BE2C (cell line): ENCODE results near the gene SLC22A23.

Source experiments
- DNase-seq: peaks from one replicate; pipeline ENCODE4 v3.0.0-alpha.2; 2020
- H3K27me3 ChIP-seq: fragments of 250-450 bp; sonication (Bioruptor Pico); 2 replicates; pipeline ENCODE4 v1.5.1; 2020; ENCODE audit warnings: mild to moderate bottlenecking
- H3K36me3 ChIP-seq: fragments of 250-450 bp; sonication (Bioruptor Pico); 2 replicates; pipeline ENCODE4 v1.5.1; 2020; ENCODE audit warnings: mild to moderate bottlenecking
- H3K4me1 ChIP-seq: fragments of 250-450 bp; sonication (Bioruptor Pico); 2 replicates; pipeline ENCODE4 v1.5.1; 2020
- H3K4me3 ChIP-seq: 2 replicates; pipeline ENCODE4 v1.5.1; 2011; ENCODE audit warnings: low read depth, low read length
- H3K9me3 ChIP-seq: fragments of 250-450 bp; sonication (Bioruptor Pico); 2 replicates; pipeline ENCODE4 v1.5.1; 2020
- TF ChIP-seq, protein P1 (sequence below): IDR thresholded peaks from 2 replicates; pipeline ENCODE4 v1.5.1; 2012; ENCODE audit warnings: mild to moderate bottlenecking, low read depth, low read length

The SLC22A23 gene

DNA sequence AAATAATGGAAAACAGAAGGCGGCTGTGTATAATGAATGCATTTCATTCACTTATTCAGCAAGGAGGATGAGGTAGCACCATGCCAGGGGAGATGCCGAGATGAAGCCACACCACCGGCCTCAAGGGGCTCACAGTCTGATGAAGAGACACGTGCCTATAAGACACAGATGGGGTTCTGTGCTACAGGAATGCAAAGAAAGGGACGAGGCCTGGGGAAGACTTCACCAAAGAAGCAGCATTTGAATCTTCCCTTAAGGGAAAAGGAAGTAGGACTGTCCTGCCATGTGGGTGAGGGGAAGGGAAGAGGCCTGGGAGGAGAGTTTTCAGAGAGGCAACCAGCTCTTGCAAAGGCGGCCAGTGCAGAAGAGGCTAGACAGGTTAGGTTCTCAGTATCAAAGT, 99.2 kb downstream of the SLC22A23 start:
- no peak for DNase-seq
- H3K9me3 ChIP-seq, result no peaks in the 10 kb centered on the region
- no peaks in the 10 kb centered on the region for H3K36me3 ChIP-seq
- H3K27me3 ChIP-seq, result no peaks in the 10 kb centered on the region
- no peak overlapping the region for H3K4me3 ChIP-seq
- no peaks in the 10 kb centered on the region for H3K4me1 ChIP-seq
- TF ChIP-seq, protein P1, sequence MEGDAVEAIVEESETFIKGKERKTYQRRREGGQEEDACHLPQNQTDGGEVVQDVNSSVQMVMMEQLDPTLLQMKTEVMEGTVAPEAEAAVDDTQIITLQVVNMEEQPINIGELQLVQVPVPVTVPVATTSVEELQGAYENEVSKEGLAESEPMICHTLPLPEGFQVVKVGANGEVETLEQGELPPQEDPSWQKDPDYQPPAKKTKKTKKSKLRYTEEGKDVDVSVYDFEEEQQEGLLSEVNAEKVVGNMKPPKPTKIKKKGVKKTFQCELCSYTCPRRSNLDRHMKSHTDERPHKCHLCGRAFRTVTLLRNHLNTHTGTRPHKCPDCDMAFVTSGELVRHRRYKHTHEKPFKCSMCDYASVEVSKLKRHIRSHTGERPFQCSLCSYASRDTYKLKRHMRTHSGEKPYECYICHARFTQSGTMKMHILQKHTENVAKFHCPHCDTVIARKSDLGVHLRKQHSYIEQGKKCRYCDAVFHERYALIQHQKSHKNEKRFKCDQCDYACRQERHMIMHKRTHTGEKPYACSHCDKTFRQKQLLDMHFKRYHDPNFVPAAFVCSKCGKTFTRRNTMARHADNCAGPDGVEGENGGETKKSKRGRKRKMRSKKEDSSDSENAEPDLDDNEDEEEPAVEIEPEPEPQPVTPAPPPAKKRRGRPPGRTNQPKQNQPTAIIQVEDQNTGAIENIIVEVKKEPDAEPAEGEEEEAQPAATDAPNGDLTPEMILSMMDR, result no peak

- no peaks in the 10 kb centered on the region for H3K4me1 ChIP-seq
Observed at GRCh38 chr6:3356824-3357420, 99.9 kb downstream of the SLC22A23 start.

DNA sequence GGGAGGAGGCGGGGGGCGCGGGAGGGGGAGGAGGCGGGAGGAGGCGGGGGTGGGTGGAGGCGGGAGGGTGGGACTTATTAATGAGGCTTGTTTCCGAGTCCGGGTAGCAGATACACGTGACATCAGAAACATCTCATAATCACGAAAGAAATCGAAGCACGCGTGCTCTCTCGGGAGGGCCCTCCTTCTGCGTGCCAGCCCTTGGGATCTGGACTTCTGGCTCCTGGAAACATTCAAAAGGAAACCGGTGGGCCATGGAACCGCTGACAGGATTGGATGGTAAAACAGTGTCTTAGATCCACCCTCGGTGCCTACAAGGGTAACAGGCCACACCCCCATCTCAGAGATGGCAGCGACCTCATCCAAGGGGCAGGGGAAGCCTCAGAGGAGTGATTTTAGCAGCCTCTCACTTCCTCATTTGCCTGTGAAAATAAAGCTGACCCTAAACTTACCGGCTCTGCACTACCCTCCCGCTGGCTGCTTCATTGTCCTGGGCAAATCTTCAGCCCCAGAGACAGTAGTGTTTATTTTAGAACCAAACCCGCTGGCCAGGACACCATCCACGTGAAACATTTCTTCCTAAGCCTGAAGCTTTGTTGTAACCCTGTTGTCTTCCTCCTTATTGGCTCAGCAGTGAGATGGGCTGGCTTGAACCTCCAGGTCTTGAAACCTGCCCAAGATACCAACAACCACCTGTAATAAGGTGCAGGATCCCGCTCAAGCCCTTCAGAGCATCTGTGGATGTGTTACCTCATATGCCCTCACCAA, 100.6 kb downstream of the SLC22A23 start:
- no peaks in the 10 kb centered on the region for H3K27me3 ChIP-seq
- TF ChIP-seq, protein P1, result no peak
- no peaks in the 10 kb centered on the region for H3K4me1 ChIP-seq
- peak overlapping the region; percentile 41 for H3K4me3 ChIP-seq
- DNase-seq, result peak; percentile 39
- no peaks in the 10 kb centered on the region for H3K36me3 ChIP-seq
- H3K9me3 ChIP-seq, result no peaks in the 10 kb centered on the region

More at GRCh38 chr6:3356824-3357420, 99.9 kb downstream of the SLC22A23 start:
- no peaks in the 10 kb centered on the region for H3K9me3 ChIP-seq
- H3K36me3 ChIP-seq, result no peaks in the 10 kb centered on the region
- no peak overlapping the region for H3K4me3 ChIP-seq
- no peaks in the 10 kb centered on the region for H3K27me3 ChIP-seq
- TF ChIP-seq, protein P1, result no peak
- DNase-seq, result no peak

DNA sequence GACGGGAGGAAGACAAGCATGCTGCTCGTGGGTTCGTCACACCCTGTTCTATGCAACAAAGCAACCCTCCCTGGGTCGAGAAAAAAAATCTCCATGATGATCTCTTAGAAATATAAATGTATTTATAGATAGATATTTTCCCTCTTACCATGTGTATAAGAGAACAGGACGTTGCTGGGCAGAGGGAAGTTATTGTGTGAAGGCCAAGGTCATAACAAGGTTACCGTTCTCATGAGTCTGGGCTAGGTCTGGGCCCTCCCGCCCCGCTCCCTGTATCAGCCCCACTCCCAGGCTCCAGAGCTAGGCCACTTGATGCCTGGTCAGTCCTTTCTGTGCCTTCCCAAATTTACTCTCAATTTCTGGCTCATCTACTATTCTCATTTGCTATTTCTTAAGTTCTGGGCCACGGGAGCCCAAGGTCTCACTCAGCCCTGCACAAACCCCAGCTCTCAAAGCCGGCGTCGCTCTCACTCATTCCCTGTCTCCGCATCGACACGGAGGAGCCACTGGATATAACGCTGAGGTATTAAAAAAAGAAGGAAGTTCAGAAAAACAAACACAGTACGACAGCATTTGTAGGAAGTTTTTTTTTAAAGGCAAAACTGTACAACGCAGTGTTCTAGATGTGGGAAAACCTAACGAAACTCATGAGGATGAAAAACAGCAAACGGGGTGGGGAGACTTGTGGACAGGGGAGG, 101.3 kb downstream of the SLC22A23 start:
- Histone ChIP-seq H3K4me1 (no peaks in the 10 kb centered on the region), H3K36me3 (no peaks in the 10 kb centered on the region), H3K9me3 (no peaks in the 10 kb centered on the region), H3K4me3 (no peak overlapping the region), H3K27me3 (no peaks in the 10 kb centered on the region)
- no peak for DNase-seq
- TF ChIP-seq, protein P1, result no peak

DNA sequence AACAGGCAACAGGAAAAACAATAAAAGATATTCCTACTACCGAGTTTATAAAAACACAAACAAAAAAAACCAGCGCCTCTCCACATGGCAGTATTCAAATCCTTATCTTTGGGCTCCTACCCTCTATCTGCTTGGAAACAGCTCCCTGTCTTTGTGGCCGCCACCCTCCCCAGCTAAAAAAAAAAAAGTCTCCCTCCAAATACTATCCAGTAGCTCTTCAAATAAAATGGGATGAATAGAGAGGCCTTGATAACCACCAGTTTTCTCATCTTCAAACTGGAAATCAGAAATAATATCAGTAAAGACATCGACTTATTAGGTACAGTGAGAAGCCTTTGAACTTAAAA, 101.9 kb downstream of the SLC22A23 start:
- no peak for DNase-seq
- H3K4me3 ChIP-seq, result no peak overlapping the region
- no peaks in the 10 kb centered on the region for H3K9me3 ChIP-seq
- H3K36me3 ChIP-seq, result no peaks in the 10 kb centered on the region
- H3K4me1 ChIP-seq, result no peaks in the 10 kb centered on the region
- TF ChIP-seq, protein P1, result no peak
- no peaks in the 10 kb centered on the region for H3K27me3 ChIP-seq

- no peak for DNase-seq
- Histone ChIP-seq H3K4me1 (no peaks in the 10 kb centered on the region), H3K27me3 (no peaks in the 10 kb centered on the region), H3K4me3 (no peak overlapping the region), H3K9me3 (no peaks in the 10 kb centered on the region), H3K36me3 (no peaks in the 10 kb centered on the region)
- TF ChIP-seq, protein P1, result no peak
Observed at GRCh38 chr6:3353939-3354338, 102.9 kb downstream of the SLC22A23 start.
